GM18909 (cell line): ENCODE data around the gene OTOP3.
"Not testable (repeated sequence)": the region's sequence is repeated elsewhere in the genome, so short reads cannot be mapped to it uniquely, and the experiment has no call there.

Source experiments
- ATAC-seq: cut with Tn5 transposase; IDR thresholded peaks from one replicate; pipeline ENCODE4 v1.9.1; 2021; ENCODE audit warnings: mild to moderate bottlenecking; ENCODE audit not compliant: unreplicated experiment, poor library complexity

The OTOP3 gene

GRCh38 chr17:74935585-74936469 lies at the start of gene OTOP3:
Gene OTOP3 (plus strand): TSS chr17:74935898. CDS start chr17:74935922, 24 bp downstream.
- no peak for ATAC-seq

GRCh38 chr17:74888469-74888868 lies 47.2 kb upstream of the OTOP3 start:
- ATAC-seq, result no peak

GRCh38 chr17:74890554-74890953 lies 45.1 kb upstream of the OTOP3 start:
- no peak for ATAC-seq

GRCh38 chr17:74892013-74892841 lies 43.5 kb upstream of the OTOP3 start:
- no peak for ATAC-seq

- ATAC-seq, result no peak
Observed at GRCh38 chr17:74892974-74893911, 42.5 kb upstream of the OTOP3 start, which contains the start of gene FADS6. Gene FADS6 (minus strand): TSS chr17:74893633. CDS start chr17:74893595, 38 bp downstream.

GRCh38 chr17:74893936-74894671 lies 41.6 kb upstream of the OTOP3 start:
- no peak for ATAC-seq

- ATAC-seq, result no peak
Observed at GRCh38 chr17:74898376-74898946, 37.2 kb upstream of the OTOP3 start.

GRCh38 chr17:74900208-74900607 lies 35.5 kb upstream of the OTOP3 start:
- ATAC-seq, result no peak

GRCh38 chr17:74901353-74902135 lies 34.2 kb upstream of the OTOP3 start:
- ATAC-seq, result no peak

GRCh38 chr17:74903034-74903433 lies 32.7 kb upstream of the OTOP3 start:
- no peak for ATAC-seq

- no peak for ATAC-seq
Observed at GRCh38 chr17:74903671-74904070, 32.0 kb upstream of the OTOP3 start.

- ATAC-seq, result no peak
Observed at GRCh38 chr17:74904687-74905409, 30.9 kb upstream of the OTOP3 start.

- not testable (repeated sequence) for ATAC-seq
Observed at GRCh38 chr17:74906214-74906793, 29.4 kb upstream of the OTOP3 start.

GRCh38 chr17:74907012-74907411 lies 28.7 kb upstream of the OTOP3 start:
- no peak for ATAC-seq

- not testable (repeated sequence) for ATAC-seq
Observed at GRCh38 chr17:74909097-74909496, 26.6 kb upstream of the OTOP3 start.

GRCh38 chr17:74911423-74911822 lies 24.3 kb upstream of the OTOP3 start:
- ATAC-seq, result not testable (repeated sequence)

GRCh38 chr17:74916136-74916850 lies 19.4 kb upstream of the OTOP3 start:
- ATAC-seq, result no peak
